WTC11 (cell line): ENCODE measurements around the gene SLC38A10. TPM values are rescaled to one million over a fixed set of nuclear protein-coding genes. Genes with fewer than 3 reads are reported as not detected.

Source experiments
- ATAC-seq: fragments of 200-7000 bp; cut with Tn5 transposase; 2 replicates; pipeline ENCODE4 v1.10.0; 2021; ENCODE audit warnings: mild to moderate bottlenecking, moderate library complexity
- CTCF ChIA-PET: fragments of 300-600 bp; sonication (Branson Sonifier 250); formaldehyde crosslinking; loops from one replicate; lab custom pipeline; 2021; ENCODE audit warnings: antibody characterized with exemption; lab: Charles Lee
- POLR2A ChIA-PET: fragments of 350-600 bp; sonication (Branson Sonifier 250); formaldehyde crosslinking; loops from one replicate; lab custom pipeline; 2021; ENCODE audit warnings: antibody characterized with exemption; lab: Charles Lee
- DNase-seq: peaks from one replicate; pipeline ENCODE4 v3.0.0; 2021; ENCODE audit warnings: low spot score
- H3K27ac Mint-ChIP-seq: 2 replicates; pipeline ENCODE4 v1.8.0; 2021; ENCODE audit warnings: mixed read lengths
- H3K27me3 Mint-ChIP-seq: 2 replicates; pipeline ENCODE4 v1.8.0; 2021; ENCODE audit warnings: low read depth, mild to moderate bottlenecking, moderate library complexity, mixed read lengths
- H3K36me3 Mint-ChIP-seq: 2 replicates; pipeline ENCODE4 v1.8.0; 2021; ENCODE audit warnings: mixed read lengths
- H3K4me1 Mint-ChIP-seq: 2 replicates; pipeline ENCODE4 v1.8.0; 2022; ENCODE audit warnings: mixed read lengths
- H3K4me3 Mint-ChIP-seq: 2 replicates; pipeline ENCODE4 v1.8.0; 2021; ENCODE audit warnings: mild to moderate bottlenecking, moderate library complexity, mixed read lengths
- H3K9me3 Mint-ChIP-seq: 2 replicates; pipeline ENCODE4 v1.8.0; 2021; ENCODE audit warnings: mixed read lengths
- ATF6 ChIP-seq: sonication (generic); formaldehyde crosslinking; IDR thresholded peaks from 2 replicates; pipeline ENCODE4 v1.8.1; 2023; ENCODE audit warnings: mild to moderate bottlenecking, missing genetic modification reagents
- CBFB ChIP-seq: sonication (generic); formaldehyde crosslinking; IDR thresholded peaks from 2 replicates; pipeline ENCODE4 v1.8.1; 2022; ENCODE audit warnings: mild to moderate bottlenecking, low read depth, missing genetic modification reagents
- EMX1 ChIP-seq: fragments of 250-450 bp; sonication (Bioruptor Pico); IDR thresholded peaks from 2 replicates; pipeline ENCODE4 v1.8.0; 2021; ENCODE audit warnings: mild to moderate bottlenecking
- FOXP1 ChIP-seq: sonication (generic); formaldehyde crosslinking; IDR thresholded peaks from 2 replicates; pipeline ENCODE4 v1.8.0; 2022; ENCODE audit warnings: missing genetic modification reagents, mild to moderate bottlenecking, moderate library complexity, borderline replicate concordance
- GTF2I ChIP-seq: fragments of 250-450 bp; sonication (Bioruptor Pico); conservative IDR thresholded peaks from 2 replicates; pipeline ENCODE4 v1.4.0; 2021; ENCODE audit warnings: mild to moderate bottlenecking
- IRF2 ChIP-seq: sonication (generic); formaldehyde crosslinking; IDR thresholded peaks from 2 replicates; pipeline ENCODE4 v1.8.0; 2022; ENCODE audit warnings: low read depth, missing genetic modification reagents, borderline replicate concordance
- JAZF1 ChIP-seq: fragments of 250-450 bp; sonication (Bioruptor Pico); IDR thresholded peaks from 2 replicates; pipeline ENCODE4 v1.9.0; 2021; ENCODE audit warnings: moderate library complexity, mild to moderate bottlenecking, inconsistent platforms
- JUN ChIP-seq: sonication (generic); formaldehyde crosslinking; IDR thresholded peaks from 2 replicates; pipeline ENCODE4 v1.8.0; 2023; ENCODE audit warnings: mild to moderate bottlenecking, missing genetic modification reagents
- MLX ChIP-seq: sonication (generic); formaldehyde crosslinking; IDR thresholded peaks from 2 replicates; pipeline ENCODE4 v1.8.1; 2023; ENCODE audit warnings: mild to moderate bottlenecking, missing genetic modification reagents, moderate library complexity
- NR3C1 ChIP-seq: sonication (generic); formaldehyde crosslinking; conservative IDR thresholded peaks from 2 replicates; pipeline ENCODE4 v1.8.1; 2023; ENCODE audit warnings: low read depth, mild to moderate bottlenecking, missing genetic modification reagents
- SMAD3 ChIP-seq: sonication (generic); formaldehyde crosslinking; IDR thresholded peaks from 2 replicates; pipeline ENCODE4 v1.8.0; 2022; ENCODE audit warnings: missing genetic modification reagents, mild to moderate bottlenecking, borderline replicate concordance
- TCF7 ChIP-seq: sonication (generic); formaldehyde crosslinking; IDR thresholded peaks from 2 replicates; pipeline ENCODE4 v1.8.0; 2022; ENCODE audit warnings: mild to moderate bottlenecking, low read depth, missing genetic modification reagents, moderate library complexity
- USF2 ChIP-seq: sonication (generic); formaldehyde crosslinking; IDR thresholded peaks from 2 replicates; pipeline ENCODE4 v1.8.1; 2023; ENCODE audit warnings: mild to moderate bottlenecking, missing genetic modification reagents, moderate library complexity
- ZBTB43 ChIP-seq: sonication (generic); formaldehyde crosslinking; IDR thresholded peaks from 2 replicates; pipeline ENCODE4 v1.8.1; 2023; ENCODE audit warnings: mild to moderate bottlenecking, missing genetic modification reagents
- ZNF121 ChIP-seq: sonication (generic); formaldehyde crosslinking; IDR thresholded peaks from 2 replicates; pipeline ENCODE4 v1.8.0; 2023; ENCODE audit warnings: missing genetic modification reagents
- ZNF219 ChIP-seq: sonication (generic); formaldehyde crosslinking; IDR thresholded peaks from 2 replicates; pipeline ENCODE4 v1.8.0; 2023; ENCODE audit warnings: missing genetic modification reagents, mild to moderate bottlenecking, borderline replicate concordance
- ZNF263 ChIP-seq: sonication (generic); formaldehyde crosslinking; IDR thresholded peaks from 2 replicates; pipeline ENCODE4 v1.8.1; 2022; ENCODE audit warnings: low read depth, mild to moderate bottlenecking, moderate library complexity, missing genetic modification reagents
- ZNF281 ChIP-seq: sonication (generic); formaldehyde crosslinking; IDR thresholded peaks from 2 replicates; pipeline ENCODE4 v1.8.0; 2023; ENCODE audit warnings: mild to moderate bottlenecking, missing genetic modification reagents
- ZNF317 ChIP-seq: sonication (generic); formaldehyde crosslinking; IDR thresholded peaks from 2 replicates; pipeline ENCODE4 v1.8.1; 2023; ENCODE audit warnings: low read depth, mild to moderate bottlenecking, moderate library complexity, missing genetic modification reagents, borderline replicate concordance
- ZNF396 ChIP-seq: fragments of 250-450 bp; sonication (Bioruptor Pico); IDR thresholded peaks from 2 replicates; pipeline ENCODE4 v1.8.0; 2021; ENCODE audit warnings: mild to moderate bottlenecking, moderate library complexity, borderline replicate concordance
- ZNF425 ChIP-seq: fragments of 250-450 bp; sonication (Bioruptor Pico); conservative IDR thresholded peaks from 2 replicates; pipeline ENCODE4 v1.9.0; 2021; ENCODE audit warnings: mild to moderate bottlenecking
- ZSCAN18 ChIP-seq: fragments of 250-450 bp; sonication (Bioruptor Pico); IDR thresholded peaks from 2 replicates; pipeline ENCODE4 v2.1.2; 2022; ENCODE audit warnings: mild to moderate bottlenecking, moderate library complexity
- total RNA-seq: library from RNA; stranded (reverse); gene quantifications from 3 replicates; pipeline ENCODE4 v1.2.3, GENCODE V29; 2021

The SLC38A10 gene
- total RNA-seq, 1 experiment from 2014 or later: 47.0 TPM

- TF ChIP-seq ZNF263 (no peak), USF2 (CRISPR knock-in tag) (no peak), IRF2 (CRISPR knock-in tag) (no peak), ZNF219 (CRISPR knock-in tag) (no peak), ZNF281 (CRISPR knock-in tag) (no peak), ZNF396 (CRISPR knock-in tag) (no peak), ZBTB43 (no peak), NR3C1 (CRISPR knock-in tag) (no peak), MLX (CRISPR knock-in tag) (no peak)
Measured at GRCh38 chr17:81289627-81290026, 5.5 kb downstream of the SLC38A10 start (continued).

- H3K27ac Mint-ChIP-seq: no peak overlapping the region
Measured at GRCh38 chr17:81288715-81289114, 6.4 kb downstream of the SLC38A10 start.

GRCh38 chr17:81287741-81288430 lies 7.2 kb downstream of the SLC38A10 start:
- ChIA-PET POLR2A (no interaction called here), CTCF (interaction anchor here (0.9 kb wide), 1 partner anchor 33 kb away, joined by 3 read pairs; no protein-coding TSS in a partner anchor)
- no peaks in the 10 kb centered on the region for H3K27me3 Mint-ChIP-seq
- H3K36me3 Mint-ChIP-seq: peaks cover 7% of the 10 kb centered on the region; the same call in 1 of the 2 replicates
- 0 out of 2 replicates have a peak, but pooled peaks cover 5% of the 10 kb centered on the region for H3K4me1 Mint-ChIP-seq
- DNase-seq: no peak
- H3K9me3 Mint-ChIP-seq: no peaks in the 10 kb centered on the region
- H3K4me3 Mint-ChIP-seq: no peak overlapping the region
- H3K27ac Mint-ChIP-seq: no peak overlapping the region
- ATAC-seq: no peak
- TF ChIP-seq JUN (CRISPR knock-in tag) (no peak), GTF2I (CRISPR knock-in tag) (no peak), FOXP1 (CRISPR knock-in tag) (no peak), ATF6 (CRISPR knock-in tag) (no peak), ZSCAN18 (no peak), SMAD3 (CRISPR knock-in tag) (no peak), ZNF425 (CRISPR knock-in tag) (no peak), TCF7 (no peak)

More at GRCh38 chr17:81288715-81289114, 6.4 kb downstream of the SLC38A10 start:
- H3K4me3 Mint-ChIP-seq: no peak overlapping the region
- TF ChIP-seq ZNF317 (CRISPR knock-in tag) (no peak), ZNF121 (no peak), CBFB (CRISPR knock-in tag) (no peak), EMX1 (CRISPR knock-in tag) (no peak), JAZF1 (CRISPR knock-in tag) (no peak)
- TF ChIP-seq, all 79 proteins: peak for 0
- no peaks in the 10 kb centered on the region for H3K27me3 Mint-ChIP-seq
- CTCF ChIA-PET: no interaction called here
- ATAC-seq (no peak), DNase-seq (no peak)
- POLR2A ChIA-PET: no interaction called here
- H3K9me3 Mint-ChIP-seq: no peaks in the 10 kb centered on the region
- H3K36me3 Mint-ChIP-seq: peaks cover 7% of the 10 kb centered on the region; the same call in 1 of the 2 replicates
- peaks cover 5% of the 10 kb centered on the region; the same call in 1 of the 2 replicates for H3K4me1 Mint-ChIP-seq
